Mononuclear cell (primary cell): ENCODE results near the gene CDHR4. TPM values are rescaled to one million over a fixed set of nuclear protein-coding genes. Genes with fewer than 3 reads are reported as not detected.
"Not testable (repeated sequence)": the region's sequence is repeated elsewhere in the genome, so short reads cannot be mapped to it uniquely, and the experiment has no call there.

Source experiments
- H3K27me3 ChIP-seq: 2 replicates; pipeline ENCODE4 v1.6.0; 2011; ENCODE audit warnings: low read length, control low read depth; ENCODE audit not compliant: insufficient read depth
- H3K4me1 ChIP-seq: 2 replicates; pipeline ENCODE4 v1.5.1; 2011; ENCODE audit warnings: mild to moderate bottlenecking, low read length, control low read depth; ENCODE audit not compliant: insufficient read depth
- H3K4me3 ChIP-seq: 2 replicates; pipeline ENCODE4 v1.5.1; 2011; ENCODE audit warnings: mild to moderate bottlenecking, low read length, moderate library complexity
- H3K9me3 ChIP-seq: 2 replicates; pipeline ENCODE4 v1.5.1; 2011; ENCODE audit warnings: low read depth, mild to moderate bottlenecking, control low read depth, low read length
- total RNA-seq: library from RNA; depleted of rRNA; stranded (reverse); fragments of >200 nt; gene quantifications from one replicate; pipeline ENCODE4 v1.2.3, GENCODE V29; 2012

Gene CDHR4
- total RNA-seq, 1 donor: not detected

GRCh38 chr3:49792371-49793150 lies 7.1 kb downstream of the CDHR4 start:
- no peaks in the 10 kb centered on the region for H3K27me3 ChIP-seq
- H3K4me1 ChIP-seq: peaks cover under 1% of the 10 kb centered on the region
- H3K9me3 ChIP-seq: no peaks in the 10 kb centered on the region
- H3K4me3 ChIP-seq: no peak overlapping the region

GRCh38 chr3:49791571-49791970 lies 8.1 kb downstream of the CDHR4 start:
- Histone ChIP-seq H3K4me3 (no peak overlapping the region), H3K4me1 (peaks cover 10% of the 10 kb centered on the region), H3K27me3 (no peaks in the 10 kb centered on the region), H3K9me3 (no peaks in the 10 kb centered on the region)

- peaks cover 10% of the 10 kb centered on the region for H3K4me1 ChIP-seq
- no peak overlapping the region for H3K4me3 ChIP-seq
- no peaks in the 10 kb centered on the region for H3K27me3 ChIP-seq
- H3K9me3 ChIP-seq: no peaks in the 10 kb centered on the region
These were observed 8.9 kb downstream of the CDHR4 start for GRCh38 chr3:49790626-49791411.

GRCh38 chr3:49788056-49788455 lies 11.6 kb downstream of the CDHR4 start:
- H3K4me1 ChIP-seq: peaks cover 27% of the 10 kb centered on the region

GRCh38 chr3:49787536-49787935 lies 12.1 kb downstream of the CDHR4 start:
- Histone ChIP-seq H3K27me3 (no peaks in the 10 kb centered on the region), H3K4me3 (no peak overlapping the region), H3K9me3 (no peaks in the 10 kb centered on the region), H3K4me1 (peaks cover 27% of the 10 kb centered on the region)

More at GRCh38 chr3:49788056-49788455, 11.6 kb downstream of the CDHR4 start:
- Histone ChIP-seq H3K27me3 (no peaks in the 10 kb centered on the region), H3K9me3 (no peaks in the 10 kb centered on the region), H3K4me3 (no peak overlapping the region)

GRCh38 chr3:49787182-49787464 lies 12.6 kb downstream of the CDHR4 start:
- no peaks in the 10 kb centered on the region for H3K27me3 ChIP-seq
- no peaks in the 10 kb centered on the region for H3K9me3 ChIP-seq
- peak overlapping the region; percentile 98 for H3K4me3 ChIP-seq
- H3K4me1 ChIP-seq: peaks cover 27% of the 10 kb centered on the region

- peaks cover 27% of the 10 kb centered on the region for H3K4me1 ChIP-seq
- peak within 1 kb of the TSS; percentile 98 for H3K4me3 ChIP-seq
These were observed 13.1 kb downstream of the CDHR4 start, which contains the start of gene IP6K1 for GRCh38 chr3:49786357-49787181. TSS of gene IP6K1 (minus strand) at chr3:49786542. CDS start at chr3:49748040, 38,502 bp downstream.

GRCh38 chr3:49785565-49786356 lies 13.9 kb downstream of the CDHR4 start:
- Histone ChIP-seq H3K4me3 (peak overlapping the region; percentile 98), H3K4me1 (peaks cover 28% of the 10 kb centered on the region), H3K9me3 (no peaks in the 10 kb centered on the region), H3K27me3 (no peaks in the 10 kb centered on the region)

More at GRCh38 chr3:49786357-49787181, 13.1 kb downstream of the CDHR4 start, which contains the start of gene IP6K1:
- Histone ChIP-seq H3K27me3 (no peaks in the 10 kb centered on the region), H3K9me3 (no peaks in the 10 kb centered on the region)

GRCh38 chr3:49782277-49782676 lies 17.4 kb downstream of the CDHR4 start:
- peaks cover 31% of the 10 kb centered on the region for H3K4me1 ChIP-seq
- H3K4me3 ChIP-seq, H3K27me3 ChIP-seq, H3K9me3 ChIP-seq: not testable (repeated sequence)

- no peaks in the 10 kb centered on the region for H3K9me3 ChIP-seq
- no peak overlapping the region for H3K4me3 ChIP-seq
- H3K4me1 ChIP-seq: peaks cover 24% of the 10 kb centered on the region
- no peaks in the 10 kb centered on the region for H3K27me3 ChIP-seq
These were observed 18.1 kb downstream of the CDHR4 start for GRCh38 chr3:49781415-49782199.

- H3K4me3 ChIP-seq, H3K9me3 ChIP-seq, H3K27me3 ChIP-seq: not testable (repeated sequence)
- H3K4me1 ChIP-seq: peaks cover 24% of the 10 kb centered on the region
These were observed 18.7 kb downstream of the CDHR4 start for GRCh38 chr3:49780975-49781365.

GRCh38 chr3:49780080-49780974 lies 19.3 kb downstream of the CDHR4 start:
- Histone ChIP-seq H3K4me3 (no peak overlapping the region), H3K4me1 (peaks cover 20% of the 10 kb centered on the region), H3K9me3 (no peaks in the 10 kb centered on the region), H3K27me3 (no peaks in the 10 kb centered on the region)
